ENCODE results near the gene NUP205.

GRCh38 chr7:135659159-135659846 is 101.6 kb downstream of the NUP205 start:
- TF ChIP-seq ZNF274 (IDR thresholded peaks at IDR 0.05; ENCODE audit: low read depth, low read length) (no peak), YY1 (IDR thresholded peaks at IDR 0.05; ENCODE audit: insufficient read depth, insufficient read length) (no peak), SUZ12 (IDR thresholded peaks at IDR 0.05; ENCODE audit: extremely low read depth, insufficient read depth, insufficient read length) (no peak)
